SK-N-SH (cell line): ENCODE results near the gene GPR107. TPM values are rescaled to one million over a fixed set of nuclear protein-coding genes. Genes with fewer than 3 reads are reported as not detected.

Source experiments
- CTCF ChIA-PET: fragments of 300-600, 350-600 bp; formaldehyde crosslinking; extraction: SDS; loops from one replicate; lab custom pipeline; 2021; lab: Yijun Ruan, JAX
- POLR2A ChIA-PET: fragments of 350-600 bp; sonication (Branson Sonifier 250); formaldehyde crosslinking; extraction: SDS; loops from one replicate; lab custom pipeline; 2020; ENCODE audit warnings: antibody characterized with exemption, inconsistent platforms; lab: Yijun Ruan, JAX
- DNase-seq: peaks from one replicate; pipeline ENCODE4 v3.0.0; 2012
- H2AFZ ChIP-seq: fragments of 200-600 bp; sonication (generic); 2 replicates; pipeline ENCODE4 v1.8.1; 2016; ENCODE audit warnings: antibody characterized with exemption, mild to moderate bottlenecking, low read depth
- H3F3A ChIP-seq: fragments of 200-600 bp; sonication (generic); replicated peaks from 2 replicates; pipeline ENCODE3; 2016; ENCODE audit warnings: antibody characterized with exemption, mild to moderate bottlenecking; ENCODE audit not compliant: insufficient read depth
- H3K27ac ChIP-seq, 2 experiments: fragments of 200-500 bp in 1 of 2; fragments of 200-600 bp in 1 of 2; sonication (Bioruptor generic) in 1 of 2; sonication (generic), shearing (Covaris generic) in 1 of 2; 2 replicates each; pipeline versions ENCODE4 v1.5.1 to v1.6.1; 2014 to 2016; ENCODE audit warnings: low read depth in 2 of 2, inconsistent platforms in 1 of 2, low read length in 1 of 2, mild to moderate bottlenecking in 1 of 2, mixed read lengths in 1 of 2
- H3K27me3 ChIP-seq: fragments of 200-600 bp; sonication (generic), shearing (Covaris generic); 2 replicates; pipeline ENCODE4 v1.6.1; 2016; ENCODE audit warnings: mixed run types; ENCODE audit not compliant: insufficient read depth
- H3K36me3 ChIP-seq, 2 experiments: fragments of 200-500 bp in 1 of 2; fragments of 200-600 bp in 1 of 2; sonication (Bioruptor generic) in 1 of 2; sonication (generic) in 1 of 2; replicated peaks in 1 of 2; 2 replicates each; pipeline versions ENCODE3 to v1.5.1; 2014 to 2016; ENCODE audit warnings: low read length in 1 of 2, mild to moderate bottlenecking in 1 of 2; ENCODE audit not compliant: insufficient read depth in 2 of 2, control insufficient read depth in 1 of 2
- H3K4me1 ChIP-seq, 2 experiments: fragments of 200-500 bp in 1 of 2; fragments of 200-600 bp in 1 of 2; sonication (Bioruptor generic) in 1 of 2; sonication (generic), shearing (Covaris generic) in 1 of 2; 2 replicates each; pipeline versions ENCODE4 v1.5.1 to v1.6.1; 2014 to 2016; ENCODE audit warnings: low read depth in 1 of 2, low read length in 1 of 2, mixed run types in 1 of 2; ENCODE audit not compliant: insufficient read depth in 2 of 2, control insufficient read depth in 1 of 2
- H3K4me2 ChIP-seq: fragments of 200-600 bp; sonication (generic), shearing (Covaris generic); 2 replicates; pipeline ENCODE4 v1.6.1; 2017; ENCODE audit warnings: mixed run types
- H3K4me3 ChIP-seq, 2 experiments: fragments of 200-500 bp in 1 of 2; fragments of 200-600 bp in 1 of 2; sonication (Bioruptor generic) in 1 of 2; sonication (generic), shearing (Covaris generic) in 1 of 2; 2 replicates each; pipeline versions ENCODE4 v1.5.1 to v1.8.1; 2014 to 2016; ENCODE audit warnings: low read depth in 2 of 2, inconsistent platforms in 1 of 2, low read length in 1 of 2, mild to moderate bottlenecking in 1 of 2, mixed read lengths in 1 of 2, moderate library complexity in 1 of 2
- H3K79me2 ChIP-seq: fragments of 200-600 bp; sonication (generic); 2 replicates; pipeline ENCODE4 v1.8.1; 2017; ENCODE audit warnings: mild to moderate bottlenecking; ENCODE audit not compliant: insufficient read depth
- H3K9ac ChIP-seq: fragments of 200-600 bp; sonication (generic); 2 replicates; pipeline ENCODE4 v1.6.1; 2017; ENCODE audit warnings: mixed run types
- H3K9me2 ChIP-seq: fragments of 200-600 bp; sonication (generic); 2 replicates; pipeline ENCODE4 v1.6.1; 2017; ENCODE audit warnings: mixed run types
- H3K9me3 ChIP-seq: fragments of 200-600 bp; sonication (generic); 2 replicates; pipeline ENCODE4 v1.6.1; 2017; ENCODE audit warnings: mixed run types, mild to moderate bottlenecking, moderate library complexity
- H4K20me1 ChIP-seq: fragments of 200-600 bp; sonication (generic); 2 replicates; pipeline ENCODE4 v1.6.1; 2017; ENCODE audit warnings: mild to moderate bottlenecking, mixed run types; ENCODE audit not compliant: insufficient read depth
- CHD2 ChIP-seq: fragments of 150-350 bp; IDR thresholded peaks from 2 replicates; pipeline ENCODE4 v1.6.1; 2018; ENCODE audit warnings: low read length; ENCODE audit not compliant: partially characterized antibody
- ELF1 ChIP-seq: IDR thresholded peaks from 2 replicates; pipeline ENCODE4 v1.4.0; 2012
- EP300 ChIP-seq, 2 experiments: IDR thresholded peaks; 2 replicates each; pipeline versions ENCODE4 v1.4.0 to v1.6.1; 2012; ENCODE audit warnings: borderline replicate concordance in 1 of 2, low read depth in 1 of 2, low read length in 1 of 2
- EZH2phosphoT487 ChIP-seq: fragments of 200-600 bp; sonication (generic); IDR thresholded peaks from 2 replicates; pipeline ENCODE4 v1.6.1; 2017; ENCODE audit warnings: low read depth, mixed run types, mild to moderate bottlenecking, antibody characterized with exemption, moderate library complexity, borderline replicate concordance
- FOXM1 ChIP-seq: IDR thresholded peaks from 2 replicates; pipeline ENCODE4 v1.4.0; 2012; ENCODE audit warnings: low read depth, mild to moderate bottlenecking
- GABPA ChIP-seq: IDR thresholded peaks from 2 replicates; pipeline ENCODE4 v1.4.0; 2012; ENCODE audit warnings: low read depth, mild to moderate bottlenecking
- GATA2 ChIP-seq: sonication (generic); formaldehyde crosslinking; IDR thresholded peaks from 2 replicates; pipeline ENCODE4 v1.5.0; 2020; ENCODE audit warnings: mild to moderate bottlenecking, missing genetic modification reagents
- MEF2A ChIP-seq: IDR thresholded peaks from 2 replicates; pipeline ENCODE4 v1.4.0; 2012; ENCODE audit warnings: low read depth, borderline replicate concordance
- REST ChIP-seq: IDR thresholded peaks from 2 replicates; pipeline ENCODE4 v1.6.1; 2012; ENCODE audit warnings: mild to moderate bottlenecking, low read depth, low read length, moderate library complexity
- RXRA ChIP-seq: IDR thresholded peaks from 2 replicates; pipeline ENCODE4 v1.4.0; 2012; ENCODE audit warnings: low read depth, mild to moderate bottlenecking, borderline replicate concordance
- WGBS: methylation state at CpG from one replicate; pipeline ENCODE4 v1.1.6; 2017; ENCODE audit warnings: low lambda C conversion rate; 5-methylcytosine and 5-hydroxymethylcytosine counted together
- polyA plus RNA-seq, 3 experiments: library from polyadenylated mRNA; depleted of rRNA; stranded (reverse); fragments of >200 nt; gene quantifications; 2 replicates each; pipeline ENCODE4 v1.2.3, GENCODE V29; 2012
- TF ChIP-seq, protein P1 (sequence below): IDR thresholded peaks from 2 replicates; pipeline ENCODE4 v1.4.0; 2012; ENCODE audit warnings: low read depth, borderline replicate concordance

Gene GPR107
- polyA plus RNA-seq, 1 of the 3 experiments (the other 2 are of a cell fraction): 23.0 TPM

GRCh38 chr9:130054325-130054786 is 650 bp downstream of the GPR107 start (continued):
- TF ChIP-seq, protein P1, sequence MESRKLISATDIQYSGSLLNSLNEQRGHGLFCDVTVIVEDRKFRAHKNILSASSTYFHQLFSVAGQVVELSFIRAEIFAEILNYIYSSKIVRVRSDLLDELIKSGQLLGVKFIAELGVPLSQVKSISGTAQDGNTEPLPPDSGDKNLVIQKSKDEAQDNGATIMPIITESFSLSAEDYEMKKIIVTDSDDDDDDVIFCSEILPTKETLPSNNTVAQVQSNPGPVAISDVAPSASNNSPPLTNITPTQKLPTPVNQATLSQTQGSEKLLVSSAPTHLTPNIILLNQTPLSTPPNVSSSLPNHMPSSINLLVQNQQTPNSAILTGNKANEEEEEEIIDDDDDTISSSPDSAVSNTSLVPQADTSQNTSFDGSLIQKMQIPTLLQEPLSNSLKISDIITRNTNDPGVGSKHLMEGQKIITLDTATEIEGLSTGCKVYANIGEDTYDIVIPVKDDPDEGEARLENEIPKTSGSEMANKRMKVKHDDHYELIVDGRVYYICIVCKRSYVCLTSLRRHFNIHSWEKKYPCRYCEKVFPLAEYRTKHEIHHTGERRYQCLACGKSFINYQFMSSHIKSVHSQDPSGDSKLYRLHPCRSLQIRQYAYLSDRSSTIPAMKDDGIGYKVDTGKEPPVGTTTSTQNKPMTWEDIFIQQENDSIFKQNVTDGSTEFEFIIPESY: no peak
- TF ChIP-seq RXRA: no peak
- TF ChIP-seq MEF2A: no peak
- TF ChIP-seq EP300 (IDR thresholded peaks at IDR 0.05; ENCODE audit: borderline replicate concordance in 1 of 2, low read depth in 1 of 2, low read length in 1 of 2): no peak
- no peak for TF ChIP-seq ELF1

DNA sequence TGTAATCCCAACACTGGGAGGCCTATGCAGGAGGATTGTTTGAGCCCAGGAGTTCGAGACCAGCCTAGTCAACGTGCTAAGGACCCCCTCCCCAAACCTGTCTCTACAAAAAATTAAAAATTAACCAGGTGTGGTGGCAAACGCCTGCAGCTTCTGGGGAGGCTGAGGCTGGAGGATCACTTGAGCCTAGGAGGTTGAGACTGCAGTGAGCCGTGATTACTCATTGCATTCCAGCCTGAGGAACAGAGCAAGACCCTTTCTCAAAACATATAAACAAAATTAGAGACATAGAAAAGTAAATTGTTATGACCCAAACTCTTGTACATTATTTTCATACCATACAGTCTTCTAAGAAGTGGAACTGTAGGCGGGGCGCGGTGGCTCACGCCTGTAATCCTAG is 1.1 kb downstream of the GPR107 start:
- no peaks in the 10 kb centered on the region for H3K9me3 ChIP-seq
- H3K79me2 ChIP-seq: peaks cover 85% of the 10 kb centered on the region
- WGBS: 69% methylated on average over 8 of the region's 8 CpGs
- H3K4me2 ChIP-seq: peak overlapping the region; percentile 98
- no peak overlapping the region; the same call in 1 of the 2 replicates for H2AFZ ChIP-seq
- CTCF ChIA-PET: interaction anchor here (1.4 to 2.2 kb wide), 3 partner anchors 11 to 169 kb away, joined by 3 to 8 read pairs (median 7); partner anchors contain the start of gene FNBP1
- H3F3A ChIP-seq: peaks cover 31% of the 10 kb centered on the region
- peak overlapping the region; percentile 74 to 94 for H3K4me3 ChIP-seq
- H3K27me3 ChIP-seq: no peaks in the 10 kb centered on the region
- peaks cover 23% of the 10 kb centered on the region for H4K20me1 ChIP-seq
- H3K36me3 ChIP-seq: peaks cover 0 to 5% of the 10 kb centered on the region in 2 experiments
- H3K9ac ChIP-seq: peak overlapping the region; percentile 86
- TF ChIP-seq CHD2 (no peak), EZH2phosphoT487 (no peak), REST (no peak), GABPA (no peak), GATA2 (CRISPR knock-in tag) (no peak), MEF2A (no peak), FOXM1 (no peak)
- TF ChIP-seq, all 33 proteins: peak for 0
- Histone ChIP-seq H3K4me1 (peaks cover 10 to 16% of the 10 kb centered on the region in 2 experiments; a peak in 2 of 4 replicates), H3K9me2 (no peaks in the 10 kb centered on the region), H3K27ac (peak overlapping the region in 1 of 2 experiments; percentile 72; a peak in 1 of 4 replicates)
- POLR2A ChIA-PET: no interaction called here
- DNase-seq: no peak
